Body of pancreas (tissue), 4 donors: ENCODE data around the gene YIF1A.

ENCODE experiments used
- CTCF ChIP-seq, 7 experiments: fragments of 450-650 bp in 4 of 7; fragments of 200-600 bp in 3 of 7; sonication (generic) in 3 of 7; IDR thresholded peaks; one replicate each; pipeline ENCODE4 v1.5.1; 2016 to 2019; ENCODE audit warnings: antibody characterized with exemption in 7 of 7
- POLR2A ChIP-seq, 3 donors: fragments of 450-650 bp; IDR thresholded peaks; one replicate each; pipeline ENCODE4 v1.6.1; 2016; ENCODE audit warnings: antibody characterized with exemption in 3 of 3, mild to moderate bottlenecking in 2 of 3

- TF ChIP-seq POLR2A (IDR thresholded peaks at IDR 0.05) = no peak
- TF ChIP-seq CTCF (IDR thresholded peaks at IDR 0.05) = no peak
Observed at GRCh38 chr11:66321606-66322005, 32.7 kb upstream of the YIF1A start.
